H1 (cell line): ENCODE results near the gene SEC61A1.

Experiments
- BRCA1 ChIP-seq: IDR thresholded peaks from 2 replicates; pipeline ENCODE4 v1.6.1; 2012; ENCODE audit warnings: low read depth, low read length, improper control_type of control experiment
- E2F6 ChIP-seq: IDR thresholded peaks from 2 replicates; pipeline ENCODE4 v1.6.1; 2012; ENCODE audit warnings: inconsistent platforms
- FOSL1 ChIP-seq: IDR thresholded peaks from 2 replicates; pipeline ENCODE4 v1.6.1; 2011; ENCODE audit warnings: mild to moderate bottlenecking, low read depth, low read length, moderate library complexity; ENCODE audit not compliant: insufficient read depth
- POLR2AphosphoS5 ChIP-seq: IDR thresholded peaks from 2 replicates; pipeline ENCODE4 v1.6.1; 2011; ENCODE audit warnings: low read depth, low read length
- TEAD4 ChIP-seq: IDR thresholded peaks from 2 replicates; pipeline ENCODE4 v1.6.1; 2012; ENCODE audit warnings: low read depth, low read length, inconsistent platforms, mixed read lengths
- TF ChIP-seq, protein P1 (sequence below), 3 experiments: IDR thresholded peaks; 1 replicate in 2 of 3; 2 replicates in 1 of 3; pipeline versions ENCODE4 v1.5.1 to v1.6.1; 2011; ENCODE audit warnings: low read length in 3 of 3, mild to moderate bottlenecking in 3 of 3, inconsistent platforms in 2 of 3, low read depth in 1 of 3, moderate library complexity in 1 of 3; ENCODE audit not compliant: insufficient read depth in 1 of 3; ENCODE audit errors: control extremely low read depth in 1 of 3

- TF ChIP-seq POLR2AphosphoS5, result no peak
- TF ChIP-seq FOSL1, result no peak
- TF ChIP-seq BRCA1, result no peak
- no peak for TF ChIP-seq E2F6
- TF ChIP-seq, protein P1, sequence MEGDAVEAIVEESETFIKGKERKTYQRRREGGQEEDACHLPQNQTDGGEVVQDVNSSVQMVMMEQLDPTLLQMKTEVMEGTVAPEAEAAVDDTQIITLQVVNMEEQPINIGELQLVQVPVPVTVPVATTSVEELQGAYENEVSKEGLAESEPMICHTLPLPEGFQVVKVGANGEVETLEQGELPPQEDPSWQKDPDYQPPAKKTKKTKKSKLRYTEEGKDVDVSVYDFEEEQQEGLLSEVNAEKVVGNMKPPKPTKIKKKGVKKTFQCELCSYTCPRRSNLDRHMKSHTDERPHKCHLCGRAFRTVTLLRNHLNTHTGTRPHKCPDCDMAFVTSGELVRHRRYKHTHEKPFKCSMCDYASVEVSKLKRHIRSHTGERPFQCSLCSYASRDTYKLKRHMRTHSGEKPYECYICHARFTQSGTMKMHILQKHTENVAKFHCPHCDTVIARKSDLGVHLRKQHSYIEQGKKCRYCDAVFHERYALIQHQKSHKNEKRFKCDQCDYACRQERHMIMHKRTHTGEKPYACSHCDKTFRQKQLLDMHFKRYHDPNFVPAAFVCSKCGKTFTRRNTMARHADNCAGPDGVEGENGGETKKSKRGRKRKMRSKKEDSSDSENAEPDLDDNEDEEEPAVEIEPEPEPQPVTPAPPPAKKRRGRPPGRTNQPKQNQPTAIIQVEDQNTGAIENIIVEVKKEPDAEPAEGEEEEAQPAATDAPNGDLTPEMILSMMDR (IDR thresholded peaks at IDR 0.05; ENCODE audit: control extremely low read depth in 1 of 3, insufficient read depth in 1 of 3, low read depth in 1 of 3, low read length in 3 of 3), result no peak
- no peak for TF ChIP-seq TEAD4
Observed at GRCh38 chr3:128060473-128061381, 8.5 kb downstream of the SEC61A1 start.
